Mesenchymal stem cell (in vitro differentiated cells and primary cell): ENCODE data around the gene EDN1.
"Not testable (repeated sequence)": the region's sequence is repeated elsewhere in the genome, so short reads cannot be mapped to it uniquely, and the experiment has no call there.

Source experiments
- DNase-seq: peaks from one replicate; pipeline ENCODE4 v3.0.0-alpha.2; 2013
- H2AFZ ChIP-seq: one replicate; pipeline ENCODE4 v1.6.1; 2013; ENCODE audit warnings: low read depth, mild to moderate bottlenecking, control low read depth, inconsistent platforms, low read length, moderate library complexity
- H2AK5ac ChIP-seq: 2 replicates; pipeline ENCODE4 v1.6.1; 2013; ENCODE audit warnings: low read length, moderate library complexity, mild to moderate bottlenecking, inconsistent platforms; ENCODE audit not compliant: severe bottlenecking
- H2BK120ac ChIP-seq: one replicate; pipeline ENCODE4 v1.6.1; 2013; ENCODE audit warnings: low read depth, mild to moderate bottlenecking, inconsistent platforms, low read length, moderate library complexity
- H2BK12ac ChIP-seq, 2 experiments: one replicate each; pipeline ENCODE4 v1.6.1; 2013; ENCODE audit warnings: inconsistent platforms in 2 of 2, low read length in 2 of 2, mild to moderate bottlenecking in 2 of 2, moderate library complexity in 2 of 2, control low read depth in 1 of 2
- H2BK15ac ChIP-seq: one replicate; pipeline ENCODE4 v1.6.1; 2013; ENCODE audit warnings: mild to moderate bottlenecking, low read depth, inconsistent platforms; ENCODE audit not compliant: poor library complexity, severe bottlenecking
- H2BK5ac ChIP-seq: 2 replicates; pipeline ENCODE4 v1.6.1; 2013; ENCODE audit warnings: low read depth, mild to moderate bottlenecking, low read length, control low read depth, inconsistent platforms; ENCODE audit not compliant: poor library complexity, severe bottlenecking
- H3K14ac ChIP-seq, 2 experiments: one replicate each; pipeline ENCODE4 v1.6.1; 2013; ENCODE audit warnings: inconsistent platforms in 2 of 2, low read length in 2 of 2, control low read depth in 1 of 2, mild to moderate bottlenecking in 1 of 2, moderate library complexity in 1 of 2
- H3K18ac ChIP-seq, 2 experiments: one replicate each; pipeline ENCODE4 v1.6.1; 2013; ENCODE audit warnings: inconsistent platforms in 2 of 2, low read length in 2 of 2, control low read depth in 1 of 2, low read depth in 1 of 2, mild to moderate bottlenecking in 1 of 2
- H3K23ac ChIP-seq, 2 experiments: one replicate each; pipeline ENCODE4 v1.6.1; 2013; ENCODE audit warnings: inconsistent platforms in 2 of 2, low read length in 2 of 2, mild to moderate bottlenecking in 2 of 2, moderate library complexity in 2 of 2, control low read depth in 1 of 2
- H3K27ac ChIP-seq: 2 replicates; pipeline ENCODE4 v1.5.1; 2013; ENCODE audit warnings: mild to moderate bottlenecking, moderate library complexity, low read length, control low read depth, inconsistent platforms; ENCODE audit not compliant: poor library complexity, severe bottlenecking
- H3K27me3 ChIP-seq, 2 experiments: 2 replicates each; pipeline versions ENCODE4 v1.6.1 to v1.7.0; 2013; ENCODE audit warnings: low read length in 2 of 2, mild to moderate bottlenecking in 2 of 2, moderate library complexity in 2 of 2, control low read depth in 1 of 2, inconsistent platforms in 1 of 2; ENCODE audit not compliant: control insufficient read depth in 1 of 2, insufficient read depth in 1 of 2
- H3K36me3 ChIP-seq, 2 experiments: 2 replicates each; pipeline versions ENCODE4 v1.6.1 to v1.7.0; 2013; ENCODE audit warnings: low read length in 2 of 2, control low read depth in 1 of 2, inconsistent platforms in 1 of 2, low read depth in 1 of 2, mild to moderate bottlenecking in 1 of 2; ENCODE audit not compliant: insufficient read depth in 2 of 2, control insufficient read depth in 1 of 2
- H3K4ac ChIP-seq, 2 experiments: one replicate each; pipeline ENCODE4 v1.6.1; 2013; ENCODE audit warnings: inconsistent platforms in 2 of 2, low read length in 2 of 2, mild to moderate bottlenecking in 2 of 2, moderate library complexity in 2 of 2, control low read depth in 1 of 2, low read depth in 1 of 2
- H3K4me1 ChIP-seq: 2 replicates; pipeline ENCODE4 v1.6.1; 2013; ENCODE audit warnings: low read depth, low read length, control low read depth; ENCODE audit not compliant: control insufficient read depth, insufficient read depth
- H3K4me2 ChIP-seq: 2 replicates; pipeline ENCODE4 v1.6.1; 2013; ENCODE audit warnings: low read length, mild to moderate bottlenecking, inconsistent platforms; ENCODE audit not compliant: poor library complexity, severe bottlenecking
- H3K4me3 ChIP-seq, 2 experiments: 2 replicates each; pipeline versions ENCODE4 v1.5.1 to v1.7.0; 2013; ENCODE audit warnings: low read length in 2 of 2, mild to moderate bottlenecking in 2 of 2, control low read depth in 1 of 2, low read depth in 1 of 2; ENCODE audit not compliant: insufficient read depth in 1 of 2
- H3K79me1 ChIP-seq: replicated peaks from 2 replicates; pipeline ENCODE4 v1.6.1; 2013; ENCODE audit warnings: mild to moderate bottlenecking, control low read depth, low read length, inconsistent platforms; ENCODE audit not compliant: poor library complexity, severe bottlenecking
- H3K9ac ChIP-seq: 2 replicates; pipeline ENCODE4 v1.7.0; 2013; ENCODE audit warnings: mild to moderate bottlenecking, low read length, moderate library complexity
- H3K9me3 ChIP-seq: 2 replicates; pipeline ENCODE4 v1.7.0; 2013; ENCODE audit warnings: mild to moderate bottlenecking, low read length; ENCODE audit not compliant: control insufficient read depth
- H4K8ac ChIP-seq: one replicate; pipeline ENCODE4 v1.6.1; 2013; ENCODE audit warnings: inconsistent platforms, mild to moderate bottlenecking, low read length, moderate library complexity
- H4K91ac ChIP-seq: one replicate; pipeline ENCODE4 v1.6.1; 2013; ENCODE audit warnings: mild to moderate bottlenecking, low read length, inconsistent platforms
- WGBS: methylation state at CpG from one replicate; pipeline ENCODE4 v1.1.7; 2013; ENCODE audit warnings: mixed read lengths; 5-methylcytosine and 5-hydroxymethylcytosine counted together

The EDN1 gene

GRCh38 chr6:12331474-12331873 lies 41.3 kb downstream of the EDN1 start:
- Histone ChIP-seq H3K27me3 (no peaks in the 10 kb centered on the region), H2BK15ac (no peak overlapping the region), H2BK12ac (no peak overlapping the region), H3K9ac (no peak overlapping the region), H3K23ac (no peak overlapping the region), H4K91ac (no peak overlapping the region), H3K9me3 (no peaks in the 10 kb centered on the region), H3K79me1 (no peaks in the 10 kb centered on the region), H4K8ac (no peak overlapping the region), H3K27ac (no peak overlapping the region), H3K4me2 (no peak overlapping the region), H2BK5ac (no peak overlapping the region), H3K36me3 (no peaks in the 10 kb centered on the region), H3K4me1 (peaks cover 8% of the 10 kb centered on the region), H3K14ac (no peak overlapping the region), H3K4ac (no peak overlapping the region), H2BK120ac (no peak overlapping the region), H3K18ac (no peak overlapping the region), H3K4me3 (no peak overlapping the region), H2AK5ac (no peak overlapping the region), H2AFZ (no peak overlapping the region)
- no peak for DNase-seq
- 80% methylated on average over 1 of the region's 2 CpGs for WGBS

GRCh38 chr6:12331951-12332749 lies 42.0 kb downstream of the EDN1 start:
- no peak overlapping the region for H4K8ac ChIP-seq
- peaks cover 8% of the 10 kb centered on the region for H3K4me1 ChIP-seq
- no peak overlapping the region for H3K14ac ChIP-seq
- no peak overlapping the region for H3K4me3 ChIP-seq
- no peaks in the 10 kb centered on the region for H3K9me3 ChIP-seq
- no peak overlapping the region for H3K27ac ChIP-seq
- no peak overlapping the region for H2AK5ac ChIP-seq
- H4K91ac ChIP-seq: no peak overlapping the region
- no peak overlapping the region for H2BK120ac ChIP-seq
- H3K79me1 ChIP-seq: no peaks in the 10 kb centered on the region
- no peak overlapping the region for H2BK5ac ChIP-seq
- WGBS: 93% methylated on average over 7 of the region's 8 CpGs
- H2AFZ ChIP-seq: no peak overlapping the region
- no peak overlapping the region for H2BK15ac ChIP-seq
- no peak overlapping the region for H3K4me2 ChIP-seq
- no peak overlapping the region for H3K23ac ChIP-seq
- no peak overlapping the region for H3K4ac ChIP-seq
- H3K27me3 ChIP-seq: no peaks in the 10 kb centered on the region
- no peak overlapping the region for H2BK12ac ChIP-seq
- no peak overlapping the region for H3K18ac ChIP-seq
- no peak overlapping the region for H3K9ac ChIP-seq
- DNase-seq: peak; percentile 56
- no peaks in the 10 kb centered on the region for H3K36me3 ChIP-seq

GRCh38 chr6:12332750-12333079 lies 42.6 kb downstream of the EDN1 start:
- not testable (repeated sequence) for H2BK5ac ChIP-seq, H3K18ac ChIP-seq, DNase-seq, H3K14ac ChIP-seq, H2AK5ac ChIP-seq, H4K91ac ChIP-seq, H3K4ac ChIP-seq, H2BK120ac ChIP-seq, H3K27me3 ChIP-seq, H3K4me1 ChIP-seq, H3K9ac ChIP-seq, H2AFZ ChIP-seq, H3K36me3 ChIP-seq, H3K23ac ChIP-seq, H3K27ac ChIP-seq, H3K4me3 ChIP-seq, H2BK15ac ChIP-seq, H2BK12ac ChIP-seq, H3K4me2 ChIP-seq, H3K9me3 ChIP-seq, H4K8ac ChIP-seq, H3K79me1 ChIP-seq
- 88% methylated on average over 1 of the region's 5 CpGs for WGBS

- WGBS: 100% methylated on average over 1 of the region's 1 CpG
- H3K18ac ChIP-seq: no peak overlapping the region
Observed at GRCh38 chr6:12333128-12333527, 43.0 kb downstream of the EDN1 start.

More at GRCh38 chr6:12333128-12333527, 43.0 kb downstream of the EDN1 start:
- Histone ChIP-seq H3K4ac (no peak overlapping the region), H4K91ac (no peak overlapping the region), H3K14ac (no peak overlapping the region), H2AK5ac (no peak overlapping the region), H2BK15ac (no peak overlapping the region), H3K36me3 (no peaks in the 10 kb centered on the region), H3K79me1 (no peaks in the 10 kb centered on the region), H4K8ac (no peak overlapping the region), H3K27ac (no peak overlapping the region), H3K27me3 (no peaks in the 10 kb centered on the region), H2BK5ac (no peak overlapping the region), H3K4me3 (no peak overlapping the region), H3K9ac (no peak overlapping the region), H3K4me1 (peaks cover 8% of the 10 kb centered on the region), H2BK12ac (no peak overlapping the region), H2BK120ac (no peak overlapping the region), H3K9me3 (no peaks in the 10 kb centered on the region), H2AFZ (no peak overlapping the region), H3K4me2 (no peak overlapping the region), H3K23ac (no peak overlapping the region)
- DNase-seq: no peak
